Smooth muscle cell (in vitro differentiated cells): ENCODE results near the gene CHTF18. TPM values are rescaled to one million over a fixed set of nuclear protein-coding genes. Genes with fewer than 3 reads are reported as not detected.
"Not testable (repeated sequence)": the region's sequence is repeated elsewhere in the genome, so short reads cannot be mapped to it uniquely, and the experiment has no call there.

Experiments used
- DNase-seq: peaks from one replicate; lab custom pipeline; 2025; ENCODE audit not compliant: unreplicated experiment; lab: John Stamatoyannopoulos, UW
- H2AFZ ChIP-seq: fragments of 200-600 bp; sonication (generic); 2 replicates; pipeline ENCODE4 v1.6.0; 2016; ENCODE audit warnings: antibody characterized with exemption, low read depth, mild to moderate bottlenecking
- H3F3A ChIP-seq: fragments of 200-600 bp; sonication (generic); 2 replicates; pipeline ENCODE4 v1.6.0; 2017; ENCODE audit warnings: antibody characterized with exemption, low read depth
- H3K27ac ChIP-seq: fragments of 200-600 bp; sonication (generic); 2 replicates; pipeline ENCODE4 v1.5.1; 2016; ENCODE audit warnings: low read depth, mild to moderate bottlenecking
- H3K27me3 ChIP-seq: fragments of 200-600 bp; sonication (generic); 2 replicates; pipeline ENCODE4 v1.6.1; 2016; ENCODE audit warnings: low read depth, mild to moderate bottlenecking
- H3K36me3 ChIP-seq: fragments of 200-600 bp; sonication (generic); 2 replicates; pipeline ENCODE4 v1.5.1; 2016; ENCODE audit warnings: low read depth
- H3K4me1 ChIP-seq: fragments of 200-600 bp; sonication (generic); 2 replicates; pipeline ENCODE4 v1.5.1; 2016; ENCODE audit warnings: low read depth
- H3K4me2 ChIP-seq: fragments of 200-600 bp; sonication (generic); 2 replicates; pipeline ENCODE4 v1.6.0; 2016; ENCODE audit warnings: mild to moderate bottlenecking
- H3K4me3 ChIP-seq: fragments of 200-600 bp; sonication (generic); 2 replicates; pipeline ENCODE4 v1.5.1; 2016; ENCODE audit warnings: mild to moderate bottlenecking
- H3K79me2 ChIP-seq: fragments of 200-600 bp; sonication (generic); 2 replicates; pipeline ENCODE4 v1.6.0; 2016; ENCODE audit warnings: low read depth, mild to moderate bottlenecking
- H3K9ac ChIP-seq: fragments of 200-600 bp; sonication (generic); 2 replicates; pipeline ENCODE4 v1.6.0; 2016; ENCODE audit warnings: low read depth
- H3K9me3 ChIP-seq: fragments of 200-600 bp; sonication (generic); replicated peaks from 2 replicates; pipeline ENCODE4 v1.5.1; 2016; ENCODE audit warnings: low read depth
- H4K20me1 ChIP-seq: fragments of 200-600 bp; sonication (generic); 2 replicates; pipeline ENCODE4 v1.6.0; 2016; ENCODE audit warnings: low read depth
- WGBS: methylation state at CpG from one replicate; pipeline ENCODE4 v1.1.7; 2016; ENCODE audit warnings: low lambda C conversion rate; 5-methylcytosine and 5-hydroxymethylcytosine counted together
- polyA plus RNA-seq: library from polyadenylated mRNA; unstranded; fragments of >200 nt; fragmentation: Nextera tagmentation; extraction: Ambion mirVana; gene quantifications from 2 replicates; pipeline ENCODE4 v1.2.1, GENCODE V29; 2016
- total RNA-seq: library from RNA; depleted of rRNA; stranded (reverse); fragments of >200 nt; gene quantifications from 2 replicates; pipeline ENCODE4 v1.2.3, GENCODE V29; 2014
- TF ChIP-seq, protein P1 (sequence below): fragments of 200-600 bp; sonication (generic); IDR thresholded peaks from 2 replicates; pipeline ENCODE4 v1.5.1; 2017; ENCODE audit warnings: borderline replicate concordance, mild to moderate bottlenecking, antibody characterized with exemption; ENCODE audit not compliant: insufficient read depth, poor library complexity, severe bottlenecking

Gene CHTF18
- total and polyA plus RNA-seq, 2 experiments from 2014 or later, result 27.2 to 33.2 TPM

DNA sequence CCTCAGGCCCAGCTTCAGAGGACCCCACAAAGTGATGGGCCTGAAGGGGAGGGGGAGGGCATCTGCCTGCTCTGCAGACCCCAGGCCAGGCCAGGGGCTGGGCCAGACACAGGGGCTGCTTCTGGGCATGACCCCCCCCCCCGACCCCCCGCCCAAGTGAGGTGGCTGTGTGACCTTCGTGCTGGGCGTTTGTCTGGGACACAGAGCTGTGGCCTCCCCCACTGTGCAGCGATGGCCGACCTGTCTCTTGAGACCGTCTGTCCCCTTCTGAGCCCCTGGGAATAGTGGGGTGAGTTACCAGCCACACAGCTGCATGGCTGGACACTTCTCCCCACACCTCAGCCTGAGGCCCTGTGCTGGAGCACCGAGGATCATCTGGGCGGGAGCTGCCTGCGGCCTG, 47.0 kb downstream of the CHTF18 start:
- TF ChIP-seq, protein P1, sequence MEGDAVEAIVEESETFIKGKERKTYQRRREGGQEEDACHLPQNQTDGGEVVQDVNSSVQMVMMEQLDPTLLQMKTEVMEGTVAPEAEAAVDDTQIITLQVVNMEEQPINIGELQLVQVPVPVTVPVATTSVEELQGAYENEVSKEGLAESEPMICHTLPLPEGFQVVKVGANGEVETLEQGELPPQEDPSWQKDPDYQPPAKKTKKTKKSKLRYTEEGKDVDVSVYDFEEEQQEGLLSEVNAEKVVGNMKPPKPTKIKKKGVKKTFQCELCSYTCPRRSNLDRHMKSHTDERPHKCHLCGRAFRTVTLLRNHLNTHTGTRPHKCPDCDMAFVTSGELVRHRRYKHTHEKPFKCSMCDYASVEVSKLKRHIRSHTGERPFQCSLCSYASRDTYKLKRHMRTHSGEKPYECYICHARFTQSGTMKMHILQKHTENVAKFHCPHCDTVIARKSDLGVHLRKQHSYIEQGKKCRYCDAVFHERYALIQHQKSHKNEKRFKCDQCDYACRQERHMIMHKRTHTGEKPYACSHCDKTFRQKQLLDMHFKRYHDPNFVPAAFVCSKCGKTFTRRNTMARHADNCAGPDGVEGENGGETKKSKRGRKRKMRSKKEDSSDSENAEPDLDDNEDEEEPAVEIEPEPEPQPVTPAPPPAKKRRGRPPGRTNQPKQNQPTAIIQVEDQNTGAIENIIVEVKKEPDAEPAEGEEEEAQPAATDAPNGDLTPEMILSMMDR, result no peak
- Histone ChIP-seq H3K4me2 (no peak overlapping the region), H3K9me3 (peaks cover 6% of the 10 kb centered on the region), H3K27ac (no peak overlapping the region), H3K79me2 (no peaks in the 10 kb centered on the region), H3K27me3 (no peaks in the 10 kb centered on the region), H2AFZ (no peak overlapping the region), H3K9ac (no peak overlapping the region), H3K4me3 (no peak overlapping the region), H3K4me1 (no peaks in the 10 kb centered on the region), H3K36me3 (no peaks in the 10 kb centered on the region), H3F3A (no peaks in the 10 kb centered on the region), H4K20me1 (no peaks in the 10 kb centered on the region)
- DNase-seq, result no peak
- 98% methylated on average over 7 of the region's 10 CpGs for WGBS

DNA sequence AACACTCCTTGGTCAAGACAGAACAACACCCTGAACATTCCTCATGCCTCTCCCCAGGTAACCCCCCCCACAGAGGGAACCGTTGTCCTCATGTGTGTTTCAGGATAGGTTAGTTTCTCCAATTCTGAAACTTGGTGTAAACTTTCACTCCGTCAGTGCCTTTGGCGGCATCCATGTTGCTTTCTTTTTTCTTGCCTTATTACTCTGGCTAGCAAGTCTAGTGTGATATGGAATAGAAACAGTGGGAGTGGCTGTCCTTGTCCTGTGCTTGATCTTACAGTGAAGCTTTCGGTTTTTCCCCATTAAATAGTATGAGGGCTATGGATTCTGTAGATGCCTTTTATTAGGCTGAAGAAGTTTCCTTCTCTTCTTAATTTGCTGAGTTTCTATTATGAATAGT, 47.8 kb downstream of the CHTF18 start:
- peaks cover 6% of the 10 kb centered on the region for H3K9me3 ChIP-seq
- H3K36me3 ChIP-seq, result no peaks in the 10 kb centered on the region
- H3K9ac ChIP-seq, result no peak overlapping the region
- H3F3A ChIP-seq, result no peaks in the 10 kb centered on the region
- no peaks in the 10 kb centered on the region for H4K20me1 ChIP-seq
- H2AFZ ChIP-seq, result no peak overlapping the region
- no peaks in the 10 kb centered on the region for H3K27me3 ChIP-seq
- no peak overlapping the region for H3K27ac ChIP-seq
- no peak overlapping the region for H3K4me3 ChIP-seq
- no peak for DNase-seq
- H3K4me2 ChIP-seq, result no peak overlapping the region
- 78% methylated on average over 4 of the region's 4 CpGs for WGBS
- no peaks in the 10 kb centered on the region for H3K4me1 ChIP-seq
- no peaks in the 10 kb centered on the region for H3K79me2 ChIP-seq
- TF ChIP-seq, protein P1, result no peak

DNA sequence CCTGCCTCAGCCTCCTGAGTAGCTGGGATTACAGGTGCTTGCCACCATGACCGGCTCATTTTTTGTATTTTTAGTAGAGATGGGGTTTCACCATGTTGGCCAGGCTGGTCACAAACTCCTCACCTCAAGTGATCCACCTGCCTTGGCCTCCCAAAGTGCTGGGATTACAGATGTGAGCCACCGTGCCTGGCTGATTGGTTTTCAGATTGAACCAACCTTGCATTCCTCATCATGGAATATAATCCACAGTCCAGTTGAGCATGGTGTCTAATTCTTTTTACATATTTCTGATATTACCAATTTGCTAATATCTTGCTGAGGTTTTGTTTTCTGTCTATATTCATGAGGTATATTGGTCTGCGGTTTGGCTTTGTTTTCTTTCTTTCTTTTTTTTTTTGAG, 48.4 kb downstream of the CHTF18 start:
- H3K27ac ChIP-seq, H3K4me2 ChIP-seq, H2AFZ ChIP-seq, H4K20me1 ChIP-seq, H3K4me3 ChIP-seq, H3K79me2 ChIP-seq, DNase-seq, H3K27me3 ChIP-seq, H3F3A ChIP-seq, H3K9ac ChIP-seq, H3K4me1 ChIP-seq, H3K36me3 ChIP-seq, H3K9me3 ChIP-seq: not testable (repeated sequence)
- WGBS, result 100% methylated on average over 3 of the region's 3 CpGs

DNA sequence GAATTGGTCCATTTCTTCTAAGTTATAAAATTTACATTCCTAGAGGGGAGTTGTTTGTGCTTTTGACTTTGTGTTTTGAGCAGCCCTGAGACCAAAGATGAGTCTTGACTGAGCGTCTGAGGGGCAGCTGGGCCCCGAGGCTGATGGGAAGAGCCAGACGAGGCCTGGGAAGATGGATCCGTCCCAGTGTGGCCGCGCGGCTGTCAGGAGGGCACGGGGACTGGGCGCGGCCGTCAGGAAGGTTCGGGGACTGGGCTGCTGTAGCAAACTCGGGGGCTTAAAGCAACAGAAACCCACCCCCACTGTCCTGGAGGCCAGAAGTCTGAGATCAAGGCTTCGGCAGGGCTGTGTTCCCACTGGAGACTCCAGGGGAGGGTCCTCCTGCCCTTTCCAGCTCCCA, 50.3 kb downstream of the CHTF18 start:
- no peak overlapping the region for H3K9ac ChIP-seq
- no peak overlapping the region for H3K27ac ChIP-seq
- H2AFZ ChIP-seq, result no peak overlapping the region
- peaks cover 6% of the 10 kb centered on the region for H3K9me3 ChIP-seq
- no peaks in the 10 kb centered on the region for H3K79me2 ChIP-seq
- H3K27me3 ChIP-seq, result no peaks in the 10 kb centered on the region
- no peak overlapping the region for H3K4me3 ChIP-seq
- 95% methylated on average over 14 of the region's 14 CpGs for WGBS
- H3K36me3 ChIP-seq, result no peaks in the 10 kb centered on the region
- no peaks in the 10 kb centered on the region for H4K20me1 ChIP-seq
- no peak for DNase-seq
- H3F3A ChIP-seq, result no peaks in the 10 kb centered on the region
- H3K4me2 ChIP-seq, result no peak overlapping the region
- H3K4me1 ChIP-seq, result no peaks in the 10 kb centered on the region
- TF ChIP-seq, protein P1, result no peak
